AG09319 (cell line): Measurements from ENCODE around the gene MCEMP1.

ENCODE experiments used
- DNase-seq: peaks from one replicate; pipeline ENCODE4 v3.0.0-alpha.2; 2010; ENCODE audit warnings: low read depth; ENCODE audit errors: extremely low read depth
- CTCF ChIP-seq: IDR thresholded peaks from 2 replicates; pipeline ENCODE4 v1.5.1; 2011; ENCODE audit warnings: low read depth, mild to moderate bottlenecking, inconsistent platforms, low read length, moderate library complexity

Gene MCEMP1

DNA sequence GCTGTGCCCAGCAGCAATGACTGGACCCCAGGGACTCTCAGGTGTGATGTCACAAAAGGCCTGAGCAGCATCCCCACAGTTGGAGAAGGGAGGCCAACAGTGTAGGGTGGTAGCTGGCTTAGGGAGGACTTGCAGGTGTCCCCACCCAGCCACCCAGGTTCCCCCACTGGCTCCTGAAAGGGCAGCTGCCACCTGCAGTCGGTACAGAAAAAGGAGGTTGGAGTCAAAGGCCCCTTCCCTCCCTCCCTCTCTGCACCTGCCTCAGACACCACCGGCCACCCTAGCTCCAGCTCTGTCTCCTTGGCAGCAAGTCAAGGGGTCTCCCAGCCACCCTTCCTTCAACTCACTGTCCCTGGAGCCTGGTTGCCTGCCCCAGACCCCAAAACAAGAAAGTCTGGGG lies 43.2 kb upstream of the MCEMP1 start, which contains the start of gene PCP2:
Gene PCP2 (minus strand): TSS at position 22 of the 400 bp plus-strand sequence. CDS start 262 bp downstream, outside the sequence.
- no peak for TF ChIP-seq CTCF
- DNase-seq: no peak

DNA sequence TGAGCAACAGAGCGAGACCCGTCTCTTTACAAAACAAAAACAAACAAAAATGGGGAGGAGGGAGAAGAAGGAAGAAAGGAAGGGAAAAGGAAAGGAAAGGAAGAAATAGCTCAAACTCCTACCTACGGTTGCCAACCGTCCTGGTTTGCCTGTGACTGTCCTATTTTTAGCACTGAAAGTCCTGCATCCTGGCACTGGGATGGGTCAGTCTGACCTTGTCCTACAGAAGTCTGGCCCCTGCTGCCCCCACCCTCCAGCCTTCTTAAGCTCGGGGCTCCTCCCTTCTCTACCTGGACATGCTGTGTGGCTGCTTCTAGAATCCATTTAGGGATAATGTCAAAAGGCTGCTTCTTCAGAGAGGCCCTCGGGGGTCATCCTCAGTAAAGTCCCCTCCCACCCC lies 41.2 kb upstream of the MCEMP1 start:
- no peak for TF ChIP-seq CTCF
- DNase-seq: no peak

- DNase-seq: no peak
Observed at GRCh38 chr19:7636317-7636690, 40.6 kb upstream of the MCEMP1 start.

GRCh38 chr19:7636691-7637373 lies 40.1 kb upstream of the MCEMP1 start, which contains the start of gene STXBP2:
TSS of gene STXBP2 (plus strand) at chr19:7637110. CDS start at chr19:7637150, 40 bp downstream.
- no peak for TF ChIP-seq CTCF
- DNase-seq: no peak

More at GRCh38 chr19:7636317-7636690, 40.6 kb upstream of the MCEMP1 start:
- TF ChIP-seq CTCF: no peak

GRCh38 chr19:7637374-7638256 lies 39.3 kb upstream of the MCEMP1 start:
- DNase-seq: no peak
- no peak for TF ChIP-seq CTCF

DNA sequence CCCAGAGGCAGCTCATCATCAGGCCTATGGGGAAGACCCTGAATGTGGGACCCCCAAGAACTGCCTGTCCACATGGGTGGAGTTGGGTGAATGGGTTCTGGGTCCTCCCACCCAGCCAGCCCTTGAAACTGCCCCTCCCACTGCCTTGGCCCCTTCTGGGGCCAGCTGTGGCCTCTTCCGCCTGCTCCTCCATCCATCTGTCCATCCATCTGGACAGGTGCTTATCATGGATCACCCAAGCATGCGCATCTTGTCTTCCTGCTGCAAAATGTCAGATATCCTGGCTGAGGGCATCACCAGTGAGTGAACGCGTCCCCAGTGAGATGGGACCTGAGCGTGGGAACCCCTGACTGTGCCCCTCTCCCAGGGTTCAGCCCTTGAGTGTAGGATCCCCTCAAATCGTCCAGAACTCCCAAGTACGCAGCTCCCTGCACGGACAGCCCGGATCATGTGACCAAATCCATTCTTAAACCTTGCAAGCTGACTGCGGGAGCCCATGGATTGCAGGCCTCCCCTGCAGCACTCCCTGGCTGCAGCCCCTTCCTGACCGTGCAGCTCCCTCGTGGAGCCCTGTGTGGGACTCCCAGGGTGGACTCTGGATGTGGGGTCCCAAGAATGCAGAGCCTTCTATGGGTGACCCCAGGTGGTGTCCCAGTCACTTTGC lies 38.0 kb upstream of the MCEMP1 start:
- no peak for DNase-seq
- TF ChIP-seq CTCF: no peak
